ENCODE measurements around the gene SYNDIG1. TPM values are rescaled to one million over a fixed set of nuclear protein-coding genes. Genes with fewer than 3 reads are reported as not detected.
"Not testable (repeated sequence)": the region's sequence is repeated elsewhere in the genome, so short reads cannot be mapped to it uniquely, and the experiment has no call there.

Gene SYNDIG1
- total RNA-seq, 1 experiment from 2014 or later: not detected

- H3K4me1 ChIP-seq: no peaks in the 10 kb centered on the region
- Mint-ChIP-seq H3K27me3 (ENCODE audit: insufficient read depth, unreplicated experiment) (peaks cover 13% of the 10 kb centered on the region), H3K36me3 (ENCODE audit: insufficient read depth, unreplicated experiment) (no peaks in the 10 kb centered on the region), H3K27ac (ENCODE audit: unreplicated experiment) (no peak overlapping the region), H3K4me3 (ENCODE audit: unreplicated experiment) (no peak overlapping the region), H3K9me3 (ENCODE audit: unreplicated experiment) (no peaks in the 10 kb centered on the region), H3K4me1 (ENCODE audit: low read depth, unreplicated experiment) (no peaks in the 10 kb centered on the region)
- H3K4me3 ChIP-seq (ENCODE audit: low read depth, low read length): no peak overlapping the region
- POLR2A ChIA-PET: no interaction called here
- H3K9me3 ChIP-seq: no peaks in the 10 kb centered on the region
- CTCF ChIA-PET: no interaction called here
- no peaks in the 10 kb centered on the region for H3K36me3 ChIP-seq (ENCODE audit: control insufficient read depth, insufficient read depth, low read length)
- no TSS peak for BruUV-seq (replicated peaks)
- H3K27me3 ChIP-seq (replicated peaks; ENCODE audit: control insufficient read depth, insufficient read depth, low read length): no peaks in the 10 kb centered on the region
- no peak for DNase-seq
- intact Hi-C loops (cut with micrococcal nuclease; ENCODE audit: unreplicated experiment): loop anchor here (10.0 kb wide), 1 partner anchor 278 kb away; no protein-coding TSS in a partner anchor
- no peak for TF ChIP-seq CTCF (IDR thresholded peaks at IDR 0.05; ENCODE audit: insufficient read depth in 1 of 2, low read depth in 1 of 2, low read length in 1 of 2, severe bottlenecking in 1 of 2, unreplicated experiment in 1 of 2)
These were observed 37.3 kb downstream of the SYNDIG1 start for GRCh38 chr20:24506696-24507095.

- H3K27ac Mint-ChIP-seq (ENCODE audit: unreplicated experiment): no peak overlapping the region
- BruUV-seq (replicated peaks): no TSS peak
- H3K4me3 ChIP-seq (ENCODE audit: low read depth, low read length): no peak overlapping the region
- no peaks in the 10 kb centered on the region for H3K27me3 ChIP-seq (replicated peaks; ENCODE audit: control insufficient read depth, insufficient read depth, low read length)
- H3K9me3 Mint-ChIP-seq (ENCODE audit: unreplicated experiment): no peaks in the 10 kb centered on the region
- H3K4me1 ChIP-seq: no peaks in the 10 kb centered on the region
- CTCF ChIA-PET: interaction anchor here (0.9 kb wide), 1 partner anchor 390 kb away, joined by 8 read pairs; no protein-coding TSS in a partner anchor
- TF ChIP-seq CTCF (IDR thresholded peaks at IDR 0.05; ENCODE audit: insufficient read depth in 1 of 2, low read depth in 1 of 2, low read length in 1 of 2, severe bottlenecking in 1 of 2, unreplicated experiment in 1 of 2): no peak
- intact Hi-C loops (cut with micrococcal nuclease; ENCODE audit: unreplicated experiment): loop anchor here (10.0 kb wide), 1 partner anchor 277 kb away; no protein-coding TSS in a partner anchor
- H3K4me1 Mint-ChIP-seq (ENCODE audit: low read depth, unreplicated experiment): no peaks in the 10 kb centered on the region
- H3K9me3 ChIP-seq: no peaks in the 10 kb centered on the region
- POLR2A ChIA-PET: no interaction called here
- H3K36me3 ChIP-seq (ENCODE audit: control insufficient read depth, insufficient read depth, low read length): no peaks in the 10 kb centered on the region
- no peak for DNase-seq
- H3K4me3 Mint-ChIP-seq (ENCODE audit: unreplicated experiment): no peak overlapping the region
- H3K36me3 Mint-ChIP-seq (ENCODE audit: insufficient read depth, unreplicated experiment): no peaks in the 10 kb centered on the region
- peaks cover 13% of the 10 kb centered on the region for H3K27me3 Mint-ChIP-seq (ENCODE audit: insufficient read depth, unreplicated experiment)
These were observed 37.9 kb downstream of the SYNDIG1 start for GRCh38 chr20:24507182-24507853.

- H3K4me1 ChIP-seq; CTCF ChIA-PET; intact Hi-C loops (cut with micrococcal nuclease; ENCODE audit: unreplicated experiment); BruUV-seq (replicated peaks); DNase-seq; H3K36me3 Mint-ChIP-seq (ENCODE audit: insufficient read depth, unreplicated experiment); POLR2A ChIA-PET; H3K4me3 Mint-ChIP-seq (ENCODE audit: unreplicated experiment); H3K4me1 Mint-ChIP-seq (ENCODE audit: low read depth, unreplicated experiment); H3K36me3 ChIP-seq (ENCODE audit: control insufficient read depth, insufficient read depth, low read length); H3K27me3 Mint-ChIP-seq (ENCODE audit: insufficient read depth, unreplicated experiment); H3K4me3 ChIP-seq (ENCODE audit: low read depth, low read length); H3K27me3 ChIP-seq (replicated peaks; ENCODE audit: control insufficient read depth, insufficient read depth, low read length); H3K9me3 Mint-ChIP-seq (ENCODE audit: unreplicated experiment); H3K27ac Mint-ChIP-seq (ENCODE audit: unreplicated experiment); H3K9me3 ChIP-seq: not testable (repeated sequence)
These were observed 43.0 kb downstream of the SYNDIG1 start for GRCh38 chr20:24512441-24512840.
